IPS-18c (cell line): ENCODE data around the gene PTPN13.

Source experiments
- H3K4me3 ChIP-seq: 2 replicates; pipeline ENCODE4 v1.7.0; 2013; ENCODE audit warnings: low read depth, mild to moderate bottlenecking, low read length, moderate library complexity; ENCODE audit not compliant: insufficient read depth
- H3K9me3 ChIP-seq: one replicate; pipeline ENCODE4 v1.6.1; 2013; ENCODE audit warnings: mild to moderate bottlenecking, low read length, moderate library complexity; ENCODE audit not compliant: control insufficient read depth, insufficient read depth

Gene PTPN13

GRCh38 chr4:86593688-86594558, at the start of gene PTPN13:
Gene PTPN13, plus strand, starts transcription at chr4:86594315. Its CDS starts 40,942 bp downstream, at chr4:86635257.
- Histone ChIP-seq H3K9me3 (no peaks in the 10 kb centered on the region), H3K4me3 (peak within 1 kb of the TSS; percentile 94)

- no peaks in the 10 kb centered on the region for H3K9me3 ChIP-seq
- H3K4me3 ChIP-seq = no peak overlapping the region
Observed at GRCh38 chr4:86547140-86547539, 47.0 kb upstream of the PTPN13 start.

GRCh38 chr4:86549163-86549788, 44.8 kb upstream of the PTPN13 start:
- no peak overlapping the region for H3K4me3 ChIP-seq
- no peaks in the 10 kb centered on the region for H3K9me3 ChIP-seq

GRCh38 chr4:86551387-86551786, 42.7 kb upstream of the PTPN13 start:
- Histone ChIP-seq H3K9me3 (no peaks in the 10 kb centered on the region), H3K4me3 (no peak overlapping the region)

- no peak overlapping the region for H3K4me3 ChIP-seq
- no peaks in the 10 kb centered on the region for H3K9me3 ChIP-seq
Observed at GRCh38 chr4:86554646-86555045, 39.5 kb upstream of the PTPN13 start.

GRCh38 chr4:86556791-86557415, 37.2 kb upstream of the PTPN13 start:
- H3K4me3 ChIP-seq = no peak overlapping the region
- H3K9me3 ChIP-seq = no peaks in the 10 kb centered on the region

- Histone ChIP-seq H3K9me3 (no peaks in the 10 kb centered on the region), H3K4me3 (no peak overlapping the region)
Observed at GRCh38 chr4:86557526-86557925, 36.6 kb upstream of the PTPN13 start.

- Histone ChIP-seq H3K9me3 (no peaks in the 10 kb centered on the region), H3K4me3 (no peak overlapping the region)
Observed at GRCh38 chr4:86558258-86558657, 35.9 kb upstream of the PTPN13 start.

- no peaks in the 10 kb centered on the region for H3K9me3 ChIP-seq
- no peak overlapping the region for H3K4me3 ChIP-seq
Observed at GRCh38 chr4:86558797-86559196, 35.3 kb upstream of the PTPN13 start.

- no peak overlapping the region for H3K4me3 ChIP-seq
- H3K9me3 ChIP-seq = no peaks in the 10 kb centered on the region
Observed at GRCh38 chr4:86560447-86560846, 33.7 kb upstream of the PTPN13 start.

GRCh38 chr4:86561256-86561655, 32.9 kb upstream of the PTPN13 start:
- Histone ChIP-seq H3K9me3 (no peaks in the 10 kb centered on the region), H3K4me3 (no peak overlapping the region)

- Histone ChIP-seq H3K4me3 (no peak overlapping the region), H3K9me3 (no peaks in the 10 kb centered on the region)
Observed at GRCh38 chr4:86563416-86563815, 30.7 kb upstream of the PTPN13 start.

- Histone ChIP-seq H3K9me3 (no peaks in the 10 kb centered on the region), H3K4me3 (no peak overlapping the region)
Observed at GRCh38 chr4:86564795-86565194, 29.3 kb upstream of the PTPN13 start.

GRCh38 chr4:86565651-86566050, 28.5 kb upstream of the PTPN13 start:
- Histone ChIP-seq H3K9me3 (no peaks in the 10 kb centered on the region), H3K4me3 (no peak overlapping the region)

- no peak overlapping the region for H3K4me3 ChIP-seq
- no peaks in the 10 kb centered on the region for H3K9me3 ChIP-seq
Observed at GRCh38 chr4:86569103-86569870, 24.8 kb upstream of the PTPN13 start.

- Histone ChIP-seq H3K9me3 (no peaks in the 10 kb centered on the region), H3K4me3 (no peak overlapping the region)
Observed at GRCh38 chr4:86579941-86580340, 14.2 kb upstream of the PTPN13 start.

GRCh38 chr4:86582410-86582809, 11.7 kb upstream of the PTPN13 start:
- H3K4me3 ChIP-seq = no peak overlapping the region
- no peaks in the 10 kb centered on the region for H3K9me3 ChIP-seq
